Peyer's patch (tissue), 4 donors: ENCODE results near the gene ZKSCAN7. TPM values are rescaled to one million over a fixed set of nuclear protein-coding genes. Genes with fewer than 3 reads are reported as not detected.
"Not testable (repeated sequence)": the region's sequence is repeated elsewhere in the genome, so short reads cannot be mapped to it uniquely, and the experiment has no call there.

Experiments used
- DNase-seq, 3 donors: peaks; one replicate each; pipeline ENCODE4 v3.0.0-alpha.2; 2017 to 2019
- H3K27ac ChIP-seq, 4 donors: fragments of 200-600 bp; sonication (generic); one replicate each; pipeline ENCODE4 v1.5.1; 2016 to 2019
- H3K27me3 ChIP-seq, 2 donors: fragments of 200-600 bp; sonication (generic); one replicate each; pipeline ENCODE4 v1.5.1; 2019
- H3K36me3 ChIP-seq, 3 donors: fragments of 200-600 bp; sonication (generic); one replicate each; pipeline ENCODE4 v1.5.1; 2016 to 2019
- H3K4me1 ChIP-seq, 4 donors: fragments of 200-600 bp; sonication (generic); one replicate each; pipeline ENCODE4 v1.5.1; 2016 to 2019
- H3K4me3 ChIP-seq, 4 donors: fragments of 200-600 bp; sonication (generic); 1 replicate in 3 of 4; 2 replicates in 1 of 4; pipeline ENCODE4 v1.5.1; 2016 to 2019; ENCODE audit warnings: mild to moderate bottlenecking in 1 of 4
- H3K9me3 ChIP-seq, 4 donors: fragments of 200-600 bp; sonication (generic); one replicate each; pipeline ENCODE4 v1.5.1; 2016 to 2019; ENCODE audit warnings: mild to moderate bottlenecking in 1 of 4
- POLR2A ChIP-seq, 2 donors: fragments of 450-650 bp; IDR thresholded peaks; one replicate each; pipeline ENCODE4 v1.5.1; 2017; ENCODE audit warnings: antibody characterized with exemption in 2 of 2, mild to moderate bottlenecking in 2 of 2, moderate library complexity in 2 of 2
- total RNA-seq, 4 donors: library from RNA; depleted of rRNA; stranded (reverse); fragments of >200 nt; gene quantifications; one replicate each; pipeline ENCODE4 v1.1.0, GENCODE V29; 2016
- TF ChIP-seq, protein P1 (sequence below), 6 experiments: fragments of 450-650 bp in 4 of 6; fragments of 200-600 bp in 2 of 6; sonication (generic) in 1 of 6; IDR thresholded peaks; one replicate each; pipeline ENCODE4 v1.5.1; 2017 to 2019; ENCODE audit warnings: antibody characterized with exemption in 6 of 6, mild to moderate bottlenecking in 3 of 6, moderate library complexity in 1 of 6

Gene ZKSCAN7
- total RNA-seq, 4 donors from 2014 or later, result 3.2 to 5.8 (median 4.1) TPM

DNA sequence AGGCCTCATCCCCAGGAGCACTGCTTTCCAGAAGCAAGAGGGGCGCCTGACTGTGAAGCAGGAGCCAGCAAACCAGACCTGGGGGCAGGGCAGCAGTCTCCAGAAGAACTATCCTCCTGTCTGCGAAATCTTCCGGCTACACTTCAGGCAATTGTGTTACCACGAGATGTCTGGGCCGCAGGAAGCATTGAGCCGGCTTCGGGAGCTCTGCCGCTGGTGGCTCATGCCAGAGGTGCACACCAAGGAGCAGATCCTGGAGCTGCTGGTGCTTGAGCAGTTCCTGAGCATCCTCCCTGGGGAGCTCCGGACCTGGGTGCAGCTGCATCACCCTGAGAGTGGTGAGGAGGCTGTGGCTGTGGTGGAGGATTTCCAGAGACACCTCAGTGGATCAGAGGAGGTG, 2.1 kb downstream of the ZKSCAN7 start:
- Histone ChIP-seq H3K4me3 (no peak overlapping the region), H3K36me3 (peaks cover 0 to 14% (median 0%) of the 10 kb centered on the region in 3 donors), H3K27ac (no peak overlapping the region), H3K4me1 (peaks cover 0 to 7% (median 2%) of the 10 kb centered on the region in 4 donors), H3K27me3 (no peaks in the 10 kb centered on the region), H3K9me3 (peaks cover 0 to 5% (median 0%) of the 10 kb centered on the region in 4 donors)
- DNase-seq, result no peak
- no peak for TF ChIP-seq POLR2A (IDR thresholded peaks at IDR 0.05)
- TF ChIP-seq, protein P1, sequence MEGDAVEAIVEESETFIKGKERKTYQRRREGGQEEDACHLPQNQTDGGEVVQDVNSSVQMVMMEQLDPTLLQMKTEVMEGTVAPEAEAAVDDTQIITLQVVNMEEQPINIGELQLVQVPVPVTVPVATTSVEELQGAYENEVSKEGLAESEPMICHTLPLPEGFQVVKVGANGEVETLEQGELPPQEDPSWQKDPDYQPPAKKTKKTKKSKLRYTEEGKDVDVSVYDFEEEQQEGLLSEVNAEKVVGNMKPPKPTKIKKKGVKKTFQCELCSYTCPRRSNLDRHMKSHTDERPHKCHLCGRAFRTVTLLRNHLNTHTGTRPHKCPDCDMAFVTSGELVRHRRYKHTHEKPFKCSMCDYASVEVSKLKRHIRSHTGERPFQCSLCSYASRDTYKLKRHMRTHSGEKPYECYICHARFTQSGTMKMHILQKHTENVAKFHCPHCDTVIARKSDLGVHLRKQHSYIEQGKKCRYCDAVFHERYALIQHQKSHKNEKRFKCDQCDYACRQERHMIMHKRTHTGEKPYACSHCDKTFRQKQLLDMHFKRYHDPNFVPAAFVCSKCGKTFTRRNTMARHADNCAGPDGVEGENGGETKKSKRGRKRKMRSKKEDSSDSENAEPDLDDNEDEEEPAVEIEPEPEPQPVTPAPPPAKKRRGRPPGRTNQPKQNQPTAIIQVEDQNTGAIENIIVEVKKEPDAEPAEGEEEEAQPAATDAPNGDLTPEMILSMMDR (IDR thresholded peaks at IDR 0.05), result no peak

DNA sequence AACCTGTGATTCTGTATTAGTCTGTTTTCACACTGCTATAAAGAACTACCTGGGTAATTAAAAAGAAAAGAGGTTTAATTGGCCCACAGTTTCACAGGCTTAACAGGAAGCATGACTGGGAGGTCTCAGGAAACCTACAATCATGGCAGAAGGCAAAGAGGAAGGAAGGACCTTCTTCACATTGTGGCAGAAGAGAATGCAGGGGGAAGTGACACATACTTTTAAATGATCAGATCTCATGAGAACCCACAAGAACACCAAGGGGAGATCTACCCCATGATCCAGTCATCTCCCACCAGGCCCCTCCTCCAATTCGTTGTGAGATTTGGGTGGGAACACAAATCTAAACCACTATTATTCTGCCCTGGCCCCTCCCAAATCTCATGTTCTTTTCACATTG, 6.1 kb downstream of the ZKSCAN7 start:
- Histone ChIP-seq H3K4me3 (no peak overlapping the region), H3K27ac (no peak overlapping the region), H3K4me1 (peaks cover 0 to 2% (median 0%) of the 10 kb centered on the region in 4 donors), H3K9me3 (peaks cover 0 to 10% (median 0%) of the 10 kb centered on the region in 4 donors), H3K36me3 (peaks cover 0 to 26% (median 0%) of the 10 kb centered on the region in 3 donors), H3K27me3 (no peaks in the 10 kb centered on the region)
- TF ChIP-seq, protein P1 (IDR thresholded peaks at IDR 0.05), result no peak
- TF ChIP-seq POLR2A (IDR thresholded peaks at IDR 0.05), result no peak
- DNase-seq, result no peak

DNA sequence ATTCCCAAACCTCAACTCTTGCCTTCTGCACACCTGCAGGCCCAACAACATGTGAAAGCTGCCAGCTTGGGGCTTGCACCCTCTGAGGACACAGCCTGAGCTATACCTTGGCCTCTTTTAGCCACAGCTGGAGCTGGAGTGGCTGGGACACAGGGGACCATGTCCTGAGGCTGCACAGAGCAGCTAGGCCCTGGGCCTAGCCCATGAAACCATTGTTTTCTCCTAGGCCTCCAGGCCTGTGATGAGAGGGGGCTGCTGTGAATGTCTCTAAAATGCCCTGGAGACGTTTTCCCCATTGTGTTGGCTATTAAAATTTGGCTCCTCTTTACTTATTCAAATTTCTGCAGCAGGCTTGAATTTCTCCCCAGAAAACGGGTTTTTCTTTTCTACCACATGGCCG, 7.2 kb downstream of the ZKSCAN7 start:
- Histone ChIP-seq H3K4me3 (no peak overlapping the region), H3K4me1 (no peaks in the 10 kb centered on the region), H3K27me3 (no peaks in the 10 kb centered on the region), H3K9me3 (peaks cover 0 to 10% (median 0%) of the 10 kb centered on the region in 4 donors), H3K36me3 (peaks cover 0 to 24% (median 0%) of the 10 kb centered on the region in 3 donors), H3K27ac (no peak overlapping the region)
- no peak for TF ChIP-seq POLR2A (IDR thresholded peaks at IDR 0.05)
- TF ChIP-seq, protein P1 (IDR thresholded peaks at IDR 0.05), result no peak
- no peak for DNase-seq

DNA sequence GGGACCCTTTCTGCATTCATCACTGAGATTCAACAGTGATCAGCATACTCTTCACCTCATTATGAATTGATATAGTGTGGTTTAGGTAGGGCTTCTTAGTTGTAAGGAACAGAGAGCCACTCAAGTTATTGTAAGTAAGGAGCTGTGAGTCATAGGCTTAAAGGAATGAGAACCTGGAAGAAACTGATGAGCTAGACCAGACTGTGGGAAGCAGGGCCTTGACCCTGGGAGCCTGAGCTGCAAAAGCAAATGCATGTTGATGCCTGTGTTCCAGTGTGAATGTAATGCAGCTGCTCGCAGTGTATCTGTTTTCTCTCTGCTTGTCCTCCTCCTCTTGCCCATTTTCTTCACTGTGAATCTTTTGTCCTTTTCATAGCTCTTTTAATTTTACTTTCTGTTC, 13.6 kb downstream of the ZKSCAN7 start:
- Histone ChIP-seq H3K9me3 (peaks cover 0 to 18% (median 8%) of the 10 kb centered on the region in 4 donors), H3K4me1 (no peaks in the 10 kb centered on the region), H3K27me3 (no peaks in the 10 kb centered on the region), H3K27ac (no peak overlapping the region), H3K4me3 (no peak overlapping the region), H3K36me3 (peaks cover 0 to 51% (median 0%) of the 10 kb centered on the region in 3 donors)
- DNase-seq, result no peak
- TF ChIP-seq, protein P1 (IDR thresholded peaks at IDR 0.05), result no peak
- no peak for TF ChIP-seq POLR2A (IDR thresholded peaks at IDR 0.05)

DNA sequence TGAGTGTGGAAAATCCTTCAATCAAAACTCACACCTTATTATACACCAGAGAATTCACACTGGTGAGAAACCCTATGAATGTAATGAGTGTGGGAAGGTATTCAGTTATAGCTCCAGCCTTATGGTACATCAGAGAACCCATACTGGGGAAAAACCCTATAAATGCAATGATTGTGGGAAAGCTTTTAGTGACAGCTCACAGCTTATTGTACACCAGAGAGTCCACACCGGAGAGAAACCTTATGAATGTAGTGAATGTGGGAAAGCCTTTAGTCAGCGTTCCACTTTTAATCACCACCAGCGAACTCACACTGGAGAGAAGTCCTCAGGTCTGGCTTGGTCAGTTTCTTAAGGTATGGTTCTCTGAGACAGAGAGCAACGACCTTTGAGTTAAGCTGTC, 16.0 kb downstream of the ZKSCAN7 start:
- TF ChIP-seq, protein P1 (IDR thresholded peaks at IDR 0.05), result no peak
- no peak for TF ChIP-seq POLR2A (IDR thresholded peaks at IDR 0.05)
- no peak for DNase-seq
- H3K9me3 ChIP-seq, result peaks cover 0 to 18% (median 8%) of the 10 kb centered on the region in 4 donors
- H3K36me3 ChIP-seq, result peaks cover 0 to 39% (median 0%) of the 10 kb centered on the region in 3 donors
- H3K4me1 ChIP-seq, result no peaks in the 10 kb centered on the region
- H3K4me3 ChIP-seq, result no peak overlapping the region
- no peak overlapping the region for H3K27ac ChIP-seq
- no peaks in the 10 kb centered on the region for H3K27me3 ChIP-seq

DNA sequence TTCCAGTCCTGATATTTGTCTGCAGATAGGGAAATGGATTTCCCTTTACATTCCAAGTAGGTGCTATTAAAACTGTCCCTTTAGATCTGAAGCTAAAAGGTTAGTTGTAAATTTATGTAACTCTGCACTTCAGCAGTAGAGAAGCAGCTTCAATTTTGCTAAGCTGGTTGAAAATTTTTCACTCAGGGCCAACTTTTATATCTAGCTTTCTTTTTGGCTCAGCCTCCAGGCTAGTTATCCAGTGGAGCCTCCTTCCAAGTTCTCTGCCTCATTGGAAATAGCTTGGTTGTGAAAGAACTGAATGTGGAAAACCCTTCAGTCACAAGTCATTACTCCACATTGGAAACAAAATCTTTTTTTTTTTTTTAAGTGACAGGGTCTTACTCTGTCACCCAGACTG, 21.6 kb downstream of the ZKSCAN7 start:
- no peak overlapping the region for H3K27ac ChIP-seq
- TF ChIP-seq POLR2A (IDR thresholded peaks at IDR 0.05), result no peak
- TF ChIP-seq, protein P1 (IDR thresholded peaks at IDR 0.05), result no peak
- H3K4me1 ChIP-seq, result no peaks in the 10 kb centered on the region
- H3K9me3 ChIP-seq, result no peaks in the 10 kb centered on the region
- DNase-seq, result no peak
- no peak overlapping the region for H3K4me3 ChIP-seq
- no peaks in the 10 kb centered on the region for H3K27me3 ChIP-seq
- H3K36me3 ChIP-seq, result peaks cover 0 to 2% (median 0%) of the 10 kb centered on the region in 3 donors

DNA sequence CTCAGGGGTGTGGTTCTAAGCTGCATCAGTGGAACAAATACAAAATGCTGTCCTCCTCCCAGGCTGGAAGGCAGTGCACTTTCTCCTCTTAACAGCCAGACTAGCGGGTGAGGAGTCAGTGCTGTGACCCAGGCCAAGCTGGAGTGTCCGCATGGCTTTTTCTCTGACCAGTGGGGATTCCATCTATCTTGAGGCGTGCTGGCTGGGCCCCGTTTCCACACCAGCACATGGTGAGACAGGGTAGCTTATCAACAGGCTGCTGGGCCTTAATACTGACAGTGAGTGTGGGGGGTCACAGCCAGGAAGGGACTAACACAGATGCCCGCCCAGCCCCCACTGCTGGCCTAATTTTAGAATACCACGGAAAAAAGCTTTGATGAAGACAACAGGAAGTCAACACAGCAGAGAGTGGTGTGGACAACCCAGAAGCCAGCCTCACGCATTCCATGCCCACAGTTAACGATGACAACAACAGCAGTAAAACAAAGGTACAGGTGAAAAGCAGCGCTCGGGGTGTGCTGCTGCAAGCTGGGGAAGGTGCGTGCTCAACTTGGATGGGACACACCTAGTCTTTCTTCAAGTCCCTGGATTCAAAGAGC, 22.5 kb downstream of the ZKSCAN7 start:
- not testable (repeated sequence) for H3K4me1 ChIP-seq, H3K27ac ChIP-seq, H3K36me3 ChIP-seq, DNase-seq, H3K9me3 ChIP-seq, H3K4me3 ChIP-seq, H3K27me3 ChIP-seq

DNA sequence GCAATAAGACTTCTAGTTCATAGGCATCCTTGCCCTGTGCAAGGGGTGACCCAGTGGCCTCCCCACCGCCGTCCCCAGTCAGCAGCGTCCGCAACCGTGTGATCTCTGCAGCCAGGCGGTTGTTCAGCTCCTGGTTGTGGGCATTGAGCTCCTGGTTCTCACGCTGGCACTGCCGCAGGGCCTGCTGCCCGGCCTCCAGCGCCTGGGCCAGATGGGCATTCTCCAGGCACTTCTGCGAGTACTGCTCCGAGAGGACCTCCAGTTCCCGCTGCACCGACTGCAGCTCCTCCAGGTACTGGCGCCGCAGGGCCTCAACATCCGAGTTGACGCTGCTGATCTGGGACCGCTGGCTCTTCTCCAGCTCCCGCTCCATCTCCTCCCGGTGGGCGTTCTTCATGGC, 23.3 kb downstream of the ZKSCAN7 start:
- not testable (repeated sequence) for H3K27me3 ChIP-seq, H3K36me3 ChIP-seq, H3K27ac ChIP-seq, H3K4me1 ChIP-seq, H3K9me3 ChIP-seq, H3K4me3 ChIP-seq, DNase-seq
